K562 (cell line): Measurements from ENCODE around the gene ZFAND2B. TPM values are rescaled to one million over a fixed set of nuclear protein-coding genes. Genes with fewer than 3 reads are reported as not detected.

Source experiments
- ATAC-seq: fragments of 200-7000 bp; cut with Tn5 transposase; 3 replicates; pipeline ENCODE4 v1.9.1; 2020; ENCODE audit warnings: moderate library complexity
- BruUV-seq: library from RNA; stranded (reverse); fragments of 400-500 nt; replicated peaks from 2 replicates; lab custom pipeline; 2021; lab: Mats Ljungman, UMichigan
- CTCF ChIA-PET: fragments of 300-600 bp; formaldehyde crosslinking; extraction: SDS; loops from one replicate; lab custom pipeline; 2021; ENCODE audit warnings: low intra/inter-chr PET ratio; lab: Yijun Ruan, JAX
- POLR2A ChIA-PET: fragments of 300-600, 350-650 bp; sonication (Branson Sonifier 250); formaldehyde crosslinking; extraction: SDS; loops from one replicate; lab custom pipeline; 2021; ENCODE audit warnings: antibody characterized with exemption, inconsistent platforms; lab: Yijun Ruan, JAX
- DNase-seq, 4 experiments: peaks; one replicate each; pipeline versions ENCODE4 v3.0.0 to v3.0.0-alpha.2; 2011 to 2018; ENCODE audit warnings: low spot score in 3 of 4, mixed read lengths in 3 of 4; ENCODE audit errors: extremely low read depth in 1 of 4
- FAIRE-seq: peaks from 2 replicates; lab custom pipeline; 2011; peaks lifted over from hg19 to GRCh38; lab: Jason Lieb, UNC
- H2AFZ ChIP-seq: 2 replicates; pipeline ENCODE4 v1.6.0; 2011; ENCODE audit warnings: low read depth, low read length, control low read depth, inconsistent platforms
- H3K27ac ChIP-seq: fragments of 200-600 bp; 3 replicates; pipeline ENCODE4 v1.8.0; 2011; ENCODE audit warnings: low read depth, mild to moderate bottlenecking, control low read depth, inconsistent platforms, low read length, moderate library complexity, mixed read lengths; ENCODE audit errors: extremely low read depth
- H3K27me3 ChIP-seq, 2 experiments: fragments of 300-600 bp in 1 of 2; 2 replicates in 1 of 2; 3 replicates in 1 of 2; pipeline versions ENCODE4 v1.6.0 to v1.8.0; 2011; ENCODE audit warnings: inconsistent platforms in 2 of 2, low read length in 2 of 2, mild to moderate bottlenecking in 1 of 2, mixed read lengths in 1 of 2, moderate library complexity in 1 of 2; ENCODE audit not compliant: control insufficient read depth in 2 of 2, insufficient read depth in 2 of 2
- H3K36me3 ChIP-seq: fragments of 300-600 bp; 3 replicates; pipeline ENCODE4 v1.8.0; 2011; ENCODE audit warnings: mild to moderate bottlenecking, low read length, inconsistent platforms; ENCODE audit not compliant: control insufficient read depth, insufficient read depth
- H3K4me1 ChIP-seq, 2 experiments: fragments of 200-600 bp in 1 of 2; replicated peaks in 1 of 2; 2 replicates in 1 of 2; 3 replicates in 1 of 2; pipeline versions ENCODE4 v1.5.1 to v1.8.0; 2011; ENCODE audit warnings: inconsistent platforms in 2 of 2, low read length in 2 of 2, mild to moderate bottlenecking in 1 of 2, mixed read lengths in 1 of 2, moderate library complexity in 1 of 2; ENCODE audit not compliant: control insufficient read depth in 2 of 2, insufficient read depth in 2 of 2
- H3K4me2 ChIP-seq: 2 replicates; pipeline ENCODE4 v1.6.1; 2011; ENCODE audit warnings: low read length, control low read depth, inconsistent platforms, mixed read lengths; ENCODE audit not compliant: insufficient read depth
- H3K4me3 ChIP-seq: fragments of 200-600 bp; sonication (generic), shearing (Covaris generic); 2 replicates; pipeline ENCODE4 v1.5.1; 2016; ENCODE audit warnings: control low read depth, inconsistent platforms
- H3K79me2 ChIP-seq: fragments of 200-600 bp; 3 replicates; pipeline ENCODE4 v1.8.0; 2011; ENCODE audit warnings: low read length, inconsistent platforms; ENCODE audit not compliant: control insufficient read depth, insufficient read depth
- H3K9ac ChIP-seq, 2 experiments: 2 replicates each; pipeline versions ENCODE4 v1.6.0 to v1.6.1; 2011; ENCODE audit warnings: low read depth in 2 of 2, low read length in 2 of 2, control low read depth in 1 of 2, inconsistent platforms in 1 of 2, mild to moderate bottlenecking in 1 of 2, mixed read lengths in 1 of 2; ENCODE audit not compliant: insufficient read depth in 1 of 2
- H3K9me1 ChIP-seq: one replicate; pipeline ENCODE4 v1.6.0; 2011; ENCODE audit warnings: inconsistent platforms, mild to moderate bottlenecking, low read length, moderate library complexity; ENCODE audit not compliant: control insufficient read depth, insufficient read depth
- H3K9me3 ChIP-seq: replicated peaks from 2 replicates; pipeline ENCODE4 v1.5.1; 2011; ENCODE audit warnings: low read depth, low read length, inconsistent platforms; ENCODE audit not compliant: control insufficient read depth, insufficient read depth
- H4K20me1 ChIP-seq: replicated peaks from 2 replicates; pipeline ENCODE4 v1.6.1; 2011; ENCODE audit warnings: low read length, inconsistent platforms, mixed read lengths; ENCODE audit not compliant: control insufficient read depth, insufficient read depth
- AFF1 ChIP-seq, 2 experiments: fragments of 450-650 bp; IDR thresholded peaks; 2 replicates each; pipeline ENCODE4 v1.6.1; 2018; ENCODE audit warnings: mild to moderate bottlenecking in 2 of 2, low read depth in 1 of 2; ENCODE audit not compliant: partially characterized antibody in 2 of 2
- CGGBP1 ChIP-seq: fragments of 250-450 bp; sonication (Bioruptor Pico); IDR thresholded peaks from 2 replicates; pipeline ENCODE4 v1.9.0; 2021; ENCODE audit warnings: mild to moderate bottlenecking
- CUX1 ChIP-seq: fragments of 200-800 bp; sonication (Bioruptor generic); IDR thresholded peaks from 2 replicates; pipeline ENCODE4 v1.6.1; 2016; ENCODE audit warnings: missing genetic modification characterization, missing compliant biosample characterization
- HDAC2 ChIP-seq: fragments of 450-650 bp; IDR thresholded peaks from 2 replicates; pipeline ENCODE4 v1.6.1; 2016; ENCODE audit warnings: mild to moderate bottlenecking
- KDM1A ChIP-seq, 2 experiments: fragments of 450-650 bp; IDR thresholded peaks; 2 replicates each; pipeline ENCODE4 v1.6.1; 2016; ENCODE audit warnings: mild to moderate bottlenecking in 2 of 2
- RBM25 ChIP-seq: fragments of 200-400 bp; formaldehyde crosslinking; IDR thresholded peaks from 2 replicates; pipeline ENCODE4 v1.6.1; 2018; ENCODE audit warnings: low read length, low read depth, moderate library complexity; ENCODE audit not compliant: severe bottlenecking
- SMARCA5 ChIP-seq: fragments of 450-650 bp; IDR thresholded peaks from 2 replicates; pipeline ENCODE4 v1.6.1; 2016
- TAF9B ChIP-seq: fragments of 450-650 bp; IDR thresholded peaks from 2 replicates; pipeline ENCODE4 v1.6.1; 2018; ENCODE audit warnings: mild to moderate bottlenecking; ENCODE audit not compliant: partially characterized antibody
- YBX1 ChIP-seq: fragments of 450-650 bp; IDR thresholded peaks from 2 replicates; pipeline ENCODE4 v1.7.1; 2016; ENCODE audit warnings: mild to moderate bottlenecking
- ZBTB1 ChIP-seq: sonication (generic); formaldehyde crosslinking; IDR thresholded peaks from 2 replicates; pipeline ENCODE4 v1.8.1; 2023; ENCODE audit warnings: missing genetic modification reagents, low read depth, mild to moderate bottlenecking, borderline replicate concordance
- ZFP36 ChIP-seq: fragments of 150-350 bp; IDR thresholded peaks from 2 replicates; pipeline ENCODE4 v1.6.1; 2018; ENCODE audit warnings: low read length, low read depth; ENCODE audit not compliant: partially characterized antibody
- ZKSCAN8 ChIP-seq: fragments of 200-800 bp; sonication (Bioruptor generic); IDR thresholded peaks from 2 replicates; pipeline ENCODE4 v1.6.1; 2016; ENCODE audit warnings: missing genetic modification characterization, missing compliant biosample characterization
- WGBS: fragments of 100-300 bp; shearing (Covaris generic); methylation state at CpG from one replicate; pipeline ENCODE4 v1.1.6; 2016; ENCODE audit warnings: low coverage, mixed read lengths; ENCODE audit not compliant: insufficient coverage; ENCODE audit errors: missing lambda C conversion rate; 5-methylcytosine and 5-hydroxymethylcytosine counted together
- in situ Hi-C: fragments of 300-500 bp; cut with MboI; formaldehyde crosslinking; loops from 4 replicates; pipeline ENCODE4 v1.15.0; 2018; ENCODE audit warnings: inconsistent platforms, mixed read lengths
- intact Hi-C: fragments of 100-400 bp; cut with micrococcal nuclease; formaldehyde crosslinking; loops from 2 replicates; pipeline ENCODE4 v1.14.2; 2022
- polyA plus RNA-seq, 8 experiments: library from polyadenylated mRNA; depleted of rRNA in 4 of 8; stranded (reverse) in 5 of 8; unstranded in 3 of 8; fragments of >200 nt; fragmentation: Nextera tagmentation in 2 of 8; fragmentation: Illumina TruSeq in 1 of 8; extraction: Ambion mirVana in 2 of 8; extraction: Trizol in 1 of 8; gene quantifications; 2 replicates each; pipeline versions ENCODE4 v1.2.1 to v1.2.3, GENCODE V29; 2011 to 2014; ENCODE audit warnings: inconsistent platforms in 1 of 8, missing spikeins in 1 of 8
- total RNA-seq, 7 experiments: library from RNA; depleted of rRNA in 6 of 7; stranded (reverse); fragments of >200 nt in 6 of 7; fragmentation: Illumina TruSeq in 2 of 7; extraction: Trizol in 2 of 7; gene quantifications; 2 replicates each; pipeline versions ENCODE4 v1.2.1 to v1.2.3, GENCODE V29; 2011 to 2021; ENCODE audit warnings: low replicate concordance in 1 of 7

ZFAND2B gene
- total and polyA plus RNA-seq, 9 of the 15 experiments (the other 6 are each of a cell fraction or from before 2014, with no cell fraction given) = 9.9 to 33.3 (median 26.1) TPM

GRCh38 chr2:219243291-219243761, 36.7 kb downstream of the ZFAND2B start (continued):
- TF ChIP-seq CGGBP1 (CRISPR knock-in tag) = no peak
- TF ChIP-seq ZKSCAN8 = no peak

DNA sequence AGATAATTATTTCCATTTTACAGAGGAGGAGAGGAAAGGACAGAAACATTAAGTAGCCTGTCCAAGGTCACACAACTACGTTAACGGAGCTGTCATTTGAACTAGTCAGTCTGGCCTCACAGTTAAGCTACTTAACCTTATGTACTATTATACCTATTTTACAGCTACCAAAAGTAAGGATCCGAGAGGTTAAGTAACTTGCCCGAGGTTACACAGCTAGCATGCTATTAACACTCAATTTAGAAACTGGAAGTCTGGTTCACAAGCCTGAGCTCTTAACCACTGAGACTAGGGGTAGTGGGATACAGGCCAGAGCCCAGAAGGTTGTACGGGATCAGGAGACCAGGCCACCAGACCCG, 38.2 kb downstream of the ZFAND2B start:
- intact Hi-C loops (loop anchor here (2.0 kb wide), 1 partner anchor 16 kb away; the partner anchor contains the start of genes ANKZF1 and ATG9A), in situ Hi-C loops (no loop called here)
- Histone ChIP-seq H3K4me1 (peaks cover 19 to 30% of the 10 kb centered on the region in 2 experiments; a peak in 4 of 5 replicates), H3K4me2 (peak overlapping the region; percentile 92), H2AFZ (peak overlapping the region; percentile 86), H3K27ac (peak overlapping the region; percentile 95), H3K36me3 (peaks cover 33% of the 10 kb centered on the region), H3K79me2 (peaks cover 17% of the 10 kb centered on the region), H3K9me3 (no peaks in the 10 kb centered on the region), H3K9ac (peak overlapping the region; percentile 94 to 99), H3K4me3 (peak overlapping the region; percentile 93), H3K27me3 (no peaks in the 10 kb centered on the region), H4K20me1 (0 out of 2 replicates have a peak, but pooled peaks cover 2% of the 10 kb centered on the region), H3K9me1 (no peaks in the 10 kb centered on the region)
- DNase-seq (no peak), FAIRE-seq (no peak), ATAC-seq (no peak)
- CTCF ChIA-PET = no interaction called here
- BruUV-seq = TSS peak; percentile 81
- 24% methylated on average over 6 of the region's 6 CpGs for WGBS
- POLR2A ChIA-PET = interaction anchor here (0.6 to 2.2 kb wide), 13 partner anchors 8 to 640 kb away, joined by 3 to 12 read pairs (median 4); partner anchors contain the start of genes ANKZF1, ATG9A, DNAJB2 and TUBA4A
- TF ChIP-seq ZFP36 = peak; percentile 70
- peak; percentile 73; the same call in 1 of the 2 replicates for TF ChIP-seq SMARCA5
- TF ChIP-seq HDAC2 = no peak
- TF ChIP-seq ZBTB1 (CRISPR knock-in tag) = no peak
- no peak for TF ChIP-seq AFF1 (IDR thresholded peaks at IDR 0.05; ENCODE audit: low read depth in 1 of 2, partially characterized antibody in 2 of 2)
- TF ChIP-seq CUX1 (CRISPR knock-in tag) = no peak
- TF ChIP-seq RBM25 = peak; percentile 72
- TF ChIP-seq KDM1A (IDR thresholded peaks at IDR 0.05) = peak; percentile 29 to 51; a peak in 2 of 4 replicates
- no peak for TF ChIP-seq TAF9B
- no peak for TF ChIP-seq YBX1
